Parathyroid adenoma (tissue), 2 donors: Measurements from ENCODE around the gene TMEM62.

Experiments used
- H2AFZ ChIP-seq: fragments of 300-600 bp; sonication (generic); one replicate; pipeline ENCODE4 v1.7.0; 2017; ENCODE audit warnings: antibody characterized with exemption, mild to moderate bottlenecking
- H3K27ac ChIP-seq: fragments of 300-600 bp; sonication (generic); one replicate; pipeline ENCODE4 v1.7.0; 2017
- H3K27me3 ChIP-seq: fragments of 300-600 bp; sonication (generic); one replicate; pipeline ENCODE4 v1.7.0; 2017; ENCODE audit warnings: low read length; ENCODE audit not compliant: control insufficient read depth, insufficient read depth
- H3K36me3 ChIP-seq: fragments of 300-600 bp; sonication (generic); one replicate; pipeline ENCODE4 v1.7.0; 2017; ENCODE audit warnings: low read length; ENCODE audit not compliant: control insufficient read depth, insufficient read depth
- H3K4me1 ChIP-seq: fragments of 300-600 bp; sonication (generic); one replicate; pipeline ENCODE4 v1.7.0; 2017; ENCODE audit warnings: control low read depth
- H3K4me2 ChIP-seq: fragments of 300-600 bp; sonication (generic); one replicate; pipeline ENCODE4 v1.7.0; 2017; ENCODE audit warnings: low read length
- H3K4me3 ChIP-seq: fragments of 300-600 bp; sonication (generic); one replicate; pipeline ENCODE4 v1.7.0; 2017; ENCODE audit warnings: low read depth, low read length
- H3K79me2 ChIP-seq: fragments of 300-600 bp; sonication (generic); one replicate; pipeline ENCODE4 v1.7.0; 2017; ENCODE audit warnings: control low read depth
- H3K9ac ChIP-seq: fragments of 300-600 bp; sonication (generic); one replicate; pipeline ENCODE4 v1.7.0; 2017; ENCODE audit warnings: mild to moderate bottlenecking
- H3K9me3 ChIP-seq: fragments of 300-600 bp; sonication (generic); one replicate; pipeline ENCODE4 v1.7.0; 2017; ENCODE audit warnings: low read length; ENCODE audit not compliant: control insufficient read depth
- TF ChIP-seq, protein P1 (sequence below): fragments of 300-600 bp; sonication (generic); IDR thresholded peaks from one replicate; pipeline ENCODE4 v1.7.0; 2017; ENCODE audit warnings: antibody characterized with exemption, mild to moderate bottlenecking
- donor health status: primary hyperparathyroidism.

TMEM62 gene

DNA sequence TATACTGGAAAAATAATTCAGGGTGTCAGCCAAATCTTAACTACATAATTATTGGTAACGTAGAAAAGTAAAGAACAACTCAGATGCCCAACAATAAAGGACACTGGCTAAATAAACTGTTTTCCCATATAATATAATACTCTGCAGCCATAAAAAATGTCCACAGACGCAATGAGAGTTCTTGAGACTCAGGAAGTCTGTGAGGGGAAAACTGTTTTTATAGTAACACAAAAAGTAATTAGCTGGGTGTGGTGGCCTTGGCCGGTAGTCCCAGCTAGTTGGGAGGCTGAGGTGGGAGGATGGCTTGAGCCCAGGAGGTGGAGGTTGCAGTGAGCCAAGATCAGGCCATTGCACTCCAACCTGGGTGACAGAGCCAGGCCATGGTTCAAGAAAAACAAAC, 22.0 kb upstream of the TMEM62 start:
- Histone ChIP-seq H3K9ac (no peak overlapping the region), H3K36me3 (no peaks in the 10 kb centered on the region), H2AFZ (no peak overlapping the region), H3K4me3 (no peak overlapping the region), H3K27ac (no peak overlapping the region), H3K4me1 (no peaks in the 10 kb centered on the region), H3K9me3 (no peaks in the 10 kb centered on the region), H3K27me3 (no peaks in the 10 kb centered on the region), H3K4me2 (no peak overlapping the region), H3K79me2 (peaks cover under 1% of the 10 kb centered on the region)
- TF ChIP-seq, protein P1, sequence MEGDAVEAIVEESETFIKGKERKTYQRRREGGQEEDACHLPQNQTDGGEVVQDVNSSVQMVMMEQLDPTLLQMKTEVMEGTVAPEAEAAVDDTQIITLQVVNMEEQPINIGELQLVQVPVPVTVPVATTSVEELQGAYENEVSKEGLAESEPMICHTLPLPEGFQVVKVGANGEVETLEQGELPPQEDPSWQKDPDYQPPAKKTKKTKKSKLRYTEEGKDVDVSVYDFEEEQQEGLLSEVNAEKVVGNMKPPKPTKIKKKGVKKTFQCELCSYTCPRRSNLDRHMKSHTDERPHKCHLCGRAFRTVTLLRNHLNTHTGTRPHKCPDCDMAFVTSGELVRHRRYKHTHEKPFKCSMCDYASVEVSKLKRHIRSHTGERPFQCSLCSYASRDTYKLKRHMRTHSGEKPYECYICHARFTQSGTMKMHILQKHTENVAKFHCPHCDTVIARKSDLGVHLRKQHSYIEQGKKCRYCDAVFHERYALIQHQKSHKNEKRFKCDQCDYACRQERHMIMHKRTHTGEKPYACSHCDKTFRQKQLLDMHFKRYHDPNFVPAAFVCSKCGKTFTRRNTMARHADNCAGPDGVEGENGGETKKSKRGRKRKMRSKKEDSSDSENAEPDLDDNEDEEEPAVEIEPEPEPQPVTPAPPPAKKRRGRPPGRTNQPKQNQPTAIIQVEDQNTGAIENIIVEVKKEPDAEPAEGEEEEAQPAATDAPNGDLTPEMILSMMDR, result no peak

DNA sequence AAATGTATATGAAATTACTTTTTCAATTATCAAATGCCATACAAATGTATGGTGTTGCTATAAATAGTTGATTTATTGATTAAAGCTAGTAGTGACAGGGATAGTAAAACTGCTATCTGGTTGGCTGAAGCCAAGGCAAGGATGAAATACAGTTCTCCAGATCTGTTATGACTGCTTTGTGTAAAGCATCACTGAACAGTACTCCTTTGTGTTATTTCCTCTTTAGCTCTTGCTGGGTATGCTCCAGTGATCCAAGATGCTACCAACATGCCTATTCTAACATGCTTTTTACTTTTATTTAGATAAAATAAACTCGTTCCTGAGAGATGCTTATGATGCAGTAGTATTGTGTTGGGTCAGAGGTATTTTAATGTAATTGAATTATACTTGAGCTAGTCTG, 15.1 kb upstream of the TMEM62 start:
- H3K27ac ChIP-seq, result no peak overlapping the region
- H3K4me3 ChIP-seq, result no peak overlapping the region
- no peaks in the 10 kb centered on the region for H3K9me3 ChIP-seq
- no peaks in the 10 kb centered on the region for H3K27me3 ChIP-seq
- no peaks in the 10 kb centered on the region for H3K36me3 ChIP-seq
- no peak overlapping the region for H3K4me2 ChIP-seq
- no peaks in the 10 kb centered on the region for H3K79me2 ChIP-seq
- TF ChIP-seq, protein P1, result no peak
- H3K4me1 ChIP-seq, result no peaks in the 10 kb centered on the region
- no peak overlapping the region for H2AFZ ChIP-seq
- H3K9ac ChIP-seq, result no peak overlapping the region

DNA sequence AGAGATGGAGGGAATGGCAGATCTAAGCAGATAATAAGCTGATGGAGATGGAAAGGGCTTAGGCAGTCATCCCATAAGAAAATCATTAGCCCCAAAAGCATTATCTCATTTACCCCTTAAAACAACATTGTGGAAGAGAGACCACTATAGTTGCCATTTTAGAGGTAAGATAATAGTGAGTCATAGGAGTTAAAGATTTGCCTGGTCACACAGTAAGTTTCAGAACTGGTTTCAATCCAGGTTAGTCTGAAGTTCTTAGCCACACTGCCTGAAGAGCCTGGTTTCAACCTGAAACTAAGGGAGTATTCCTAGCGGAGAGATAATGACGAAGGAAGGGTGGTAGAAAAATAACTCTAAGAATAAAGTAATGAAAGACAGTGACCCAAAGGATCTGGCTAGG, 14.6 kb upstream of the TMEM62 start:
- Histone ChIP-seq H3K36me3 (no peaks in the 10 kb centered on the region), H3K9ac (no peak overlapping the region), H3K4me1 (no peaks in the 10 kb centered on the region), H3K79me2 (no peaks in the 10 kb centered on the region), H3K27me3 (no peaks in the 10 kb centered on the region), H3K9me3 (no peaks in the 10 kb centered on the region), H3K27ac (no peak overlapping the region), H3K4me2 (no peak overlapping the region), H3K4me3 (no peak overlapping the region), H2AFZ (no peak overlapping the region)
- TF ChIP-seq, protein P1, result no peak

- Histone ChIP-seq H3K27ac (no peak overlapping the region), H3K9me3 (no peaks in the 10 kb centered on the region), H3K4me1 (no peaks in the 10 kb centered on the region), H2AFZ (no peak overlapping the region), H3K27me3 (no peaks in the 10 kb centered on the region), H3K36me3 (no peaks in the 10 kb centered on the region), H3K9ac (no peak overlapping the region), H3K4me2 (no peak overlapping the region), H3K4me3 (no peak overlapping the region), H3K79me2 (no peaks in the 10 kb centered on the region)
- TF ChIP-seq, protein P1, result no peak
Measured at GRCh38 chr15:43121863-43122262, 11.5 kb upstream of the TMEM62 start.

DNA sequence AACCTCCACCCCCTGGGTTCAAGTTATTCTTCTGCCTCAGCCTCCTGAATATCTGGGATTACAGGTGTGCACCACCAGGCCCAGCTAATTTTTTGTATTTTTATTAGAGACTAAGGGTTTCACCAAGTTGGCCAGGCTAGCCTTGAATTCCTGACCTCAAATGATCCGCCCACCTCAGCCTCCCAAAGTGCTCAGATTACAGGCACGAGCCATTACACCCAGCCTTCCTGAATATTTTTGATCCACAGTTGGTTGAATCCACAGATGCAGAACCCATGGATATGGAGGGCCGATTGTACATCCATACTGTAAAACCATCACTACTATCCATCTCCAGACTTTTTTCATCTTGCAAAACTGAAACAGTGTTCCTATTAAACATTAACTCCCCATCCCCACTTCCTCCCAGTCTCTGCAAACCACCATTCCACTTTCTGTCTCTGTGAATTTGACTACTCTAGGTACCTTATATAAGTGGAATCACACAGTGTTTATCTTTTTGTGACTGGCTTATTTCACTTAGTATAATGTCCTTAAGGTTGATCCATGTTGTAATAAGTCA, 8.2 kb upstream of the TMEM62 start:
- no peaks in the 10 kb centered on the region for H3K27me3 ChIP-seq

More for the DNA sequence above, 8.2 kb upstream of the TMEM62 start:
- H3K79me2 ChIP-seq, result no peaks in the 10 kb centered on the region
- H3K9me3 ChIP-seq, result no peaks in the 10 kb centered on the region
- no peak overlapping the region for H2AFZ ChIP-seq
- no peaks in the 10 kb centered on the region for H3K36me3 ChIP-seq
- H3K4me1 ChIP-seq, result no peaks in the 10 kb centered on the region
- H3K4me3 ChIP-seq, result no peak overlapping the region
- no peak overlapping the region for H3K4me2 ChIP-seq
- TF ChIP-seq, protein P1, result no peak
- H3K27ac ChIP-seq, result no peak overlapping the region
- H3K9ac ChIP-seq, result no peak overlapping the region
